ENCODE results near the gene IMMP2L.

DNA sequence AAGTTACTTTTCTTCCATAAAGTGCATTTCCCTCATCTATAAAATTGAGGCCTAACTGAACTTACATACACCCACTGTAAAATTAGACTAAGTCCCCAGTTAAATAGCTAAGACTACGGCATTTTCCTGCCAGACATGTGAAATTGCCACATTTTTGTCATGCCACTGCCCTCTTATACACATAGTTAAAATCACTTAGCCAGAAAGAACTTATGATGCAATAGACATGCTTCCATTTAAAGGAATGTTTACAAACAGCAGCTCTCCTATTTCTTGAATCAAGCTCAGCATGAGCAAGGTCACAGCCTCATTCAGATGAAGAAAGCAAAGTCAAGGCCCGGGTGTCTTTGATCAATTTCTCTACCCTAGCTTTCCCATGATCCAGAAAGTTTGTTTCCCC, 295.7 kb downstream of the IMMP2L start:
- TF ChIP-seq SUZ12 (IDR thresholded peaks at IDR 0.05) (no peak), HDGF (IDR thresholded peaks at IDR 0.05; ENCODE audit: borderline replicate concordance) (no peak), SP1 (IDR thresholded peaks at IDR 0.05) (no peak), FOXM1 (IDR thresholded peaks at IDR 0.05; ENCODE audit: borderline replicate concordance) (no peak), FOXA1 (IDR thresholded peaks at IDR 0.05) (no peak), ELF4 (IDR thresholded peaks at IDR 0.05) (no peak)
